ENCODE results near the gene USB1. TPM values are rescaled to one million over a fixed set of nuclear protein-coding genes. Genes with fewer than 3 reads are reported as not detected.

The USB1 gene
- total RNA-seq, 1 donor from 2014 or later = 39.7 TPM

GRCh38 chr16:57964157-57964700 is 37.0 kb upstream of the USB1 start:
- TF ChIP-seq CTCF (conservative IDR thresholded peaks at IDR 0.05) = no peak
- Mint-ChIP-seq H3K27ac (no peak overlapping the region), H3K4me3 (no peak overlapping the region), H3K4me1 (ENCODE audit: unreplicated experiment) (peaks cover 5% of the 10 kb centered on the region), H3K27me3 (no peaks in the 10 kb centered on the region), H3K36me3 (no peaks in the 10 kb centered on the region), H3K9me3 (no peaks in the 10 kb centered on the region)
- DNase-seq (ENCODE audit: extremely low spot score, unreplicated experiment) = no peak

GRCh38 chr16:57966204-57966771 is 34.9 kb upstream of the USB1 start:
- TF ChIP-seq CTCF (conservative IDR thresholded peaks at IDR 0.05) = no peak
- DNase-seq (ENCODE audit: extremely low spot score, unreplicated experiment) = no peak
- Mint-ChIP-seq H3K4me3 (no peak overlapping the region), H3K36me3 (no peaks in the 10 kb centered on the region), H3K9me3 (no peaks in the 10 kb centered on the region), H3K27ac (no peak overlapping the region), H3K27me3 (no peaks in the 10 kb centered on the region), H3K4me1 (ENCODE audit: unreplicated experiment) (no peaks in the 10 kb centered on the region)

GRCh38 chr16:57966986-57967385 is 34.2 kb upstream of the USB1 start:
- DNase-seq (ENCODE audit: extremely low spot score, unreplicated experiment) = no peak
- Mint-ChIP-seq H3K4me1 (ENCODE audit: unreplicated experiment) (no peaks in the 10 kb centered on the region), H3K27me3 (no peaks in the 10 kb centered on the region), H3K36me3 (no peaks in the 10 kb centered on the region), H3K27ac (no peak overlapping the region), H3K4me3 (no peak overlapping the region), H3K9me3 (no peaks in the 10 kb centered on the region)
- TF ChIP-seq CTCF (conservative IDR thresholded peaks at IDR 0.05) = no peak

GRCh38 chr16:57967916-57968315 is 33.3 kb upstream of the USB1 start:
- Mint-ChIP-seq H3K27me3 (no peaks in the 10 kb centered on the region), H3K4me3 (no peak overlapping the region), H3K4me1 (ENCODE audit: unreplicated experiment) (no peaks in the 10 kb centered on the region), H3K27ac (no peak overlapping the region), H3K36me3 (no peaks in the 10 kb centered on the region), H3K9me3 (no peaks in the 10 kb centered on the region)
- TF ChIP-seq CTCF (conservative IDR thresholded peaks at IDR 0.05) = no peak
- no peak for DNase-seq (ENCODE audit: extremely low spot score, unreplicated experiment)

GRCh38 chr16:57969451-57970123 is 31.6 kb upstream of the USB1 start:
- Mint-ChIP-seq H3K27me3 (peaks cover 3% of the 10 kb centered on the region), H3K36me3 (no peaks in the 10 kb centered on the region), H3K4me1 (ENCODE audit: unreplicated experiment) (no peaks in the 10 kb centered on the region), H3K9me3 (no peaks in the 10 kb centered on the region), H3K27ac (no peak overlapping the region), H3K4me3 (no peak overlapping the region)
- no peak for DNase-seq (ENCODE audit: extremely low spot score, unreplicated experiment)
- TF ChIP-seq CTCF (conservative IDR thresholded peaks at IDR 0.05) = no peak
